ENCODE data around the gene PHGDH.
A peak's percentile ranks its signal among the peaks of the same experiment; 100 is the strongest.

Gene PHGDH

GRCh38 chr1:119731741-119732430 is 20.2 kb downstream of the PHGDH start:
- DNase-seq (ENCODE audit: low read depth in 2 of 2), result no peak

- no peak for DNase-seq (ENCODE audit: low read depth in 2 of 2)
Measured at GRCh38 chr1:119732465-119733168, 20.9 kb downstream of the PHGDH start.

GRCh38 chr1:119733754-119734153 is 22.0 kb downstream of the PHGDH start:
- DNase-seq (ENCODE audit: low read depth in 2 of 2), result no peak

- DNase-seq (ENCODE audit: low read depth in 2 of 2), result no peak
Measured at GRCh38 chr1:119735217-119735616, 23.5 kb downstream of the PHGDH start.

- DNase-seq (ENCODE audit: low read depth in 2 of 2), result no peak
Measured at GRCh38 chr1:119736649-119737039, 24.9 kb downstream of the PHGDH start.

- no peak for DNase-seq (ENCODE audit: low read depth in 2 of 2)
Measured at GRCh38 chr1:119737040-119737682, 25.4 kb downstream of the PHGDH start.

- no peak for DNase-seq (ENCODE audit: low read depth in 2 of 2)
Measured at GRCh38 chr1:119738100-119738720, 26.5 kb downstream of the PHGDH start.

- DNase-seq (ENCODE audit: low read depth in 2 of 2), result no peak
Measured at GRCh38 chr1:119739150-119739549, 27.4 kb downstream of the PHGDH start.

- DNase-seq (ENCODE audit: low read depth in 2 of 2), result no peak
Measured at GRCh38 chr1:119740261-119740660, 28.5 kb downstream of the PHGDH start.

GRCh38 chr1:119740896-119741780 is 29.4 kb downstream of the PHGDH start:
- no peak for DNase-seq (ENCODE audit: low read depth in 2 of 2)

GRCh38 chr1:119742202-119742601 is 30.5 kb downstream of the PHGDH start:
- DNase-seq (ENCODE audit: low read depth in 2 of 2), result no peak

- DNase-seq (ENCODE audit: low read depth in 2 of 2), result no peak
Measured at GRCh38 chr1:119742677-119743076, 30.9 kb downstream of the PHGDH start.

- DNase-seq (ENCODE audit: low read depth in 2 of 2), result no peak
Measured at GRCh38 chr1:119743308-119743707, 31.6 kb downstream of the PHGDH start.

GRCh38 chr1:119743776-119744597 is 32.3 kb downstream of the PHGDH start:
- DNase-seq (ENCODE audit: low read depth in 2 of 2), result peak; percentile 12 to 21

GRCh38 chr1:119744598-119744942 is 32.8 kb downstream of the PHGDH start:
- DNase-seq (ENCODE audit: low read depth in 2 of 2), result no peak

- DNase-seq (ENCODE audit: low read depth in 2 of 2), result no peak
Measured at GRCh38 chr1:119745034-119745433, 33.3 kb downstream of the PHGDH start.

GRCh38 chr1:119747451-119747850 is 35.7 kb downstream of the PHGDH start:
- no peak for DNase-seq (ENCODE audit: low read depth in 2 of 2)

GRCh38 chr1:119748040-119748439 is 36.3 kb downstream of the PHGDH start:
- DNase-seq (ENCODE audit: low read depth in 2 of 2), result no peak

GRCh38 chr1:119752592-119752991 is 40.9 kb downstream of the PHGDH start:
- no peak for DNase-seq (ENCODE audit: low read depth in 2 of 2)

- DNase-seq (ENCODE audit: low read depth in 2 of 2), result no peak
Measured at GRCh38 chr1:119758584-119758983, 46.9 kb downstream of the PHGDH start.

- no peak for DNase-seq (ENCODE audit: low read depth in 2 of 2)
Measured at GRCh38 chr1:119762409-119762808, 50.7 kb downstream of the PHGDH start.

All from stimulated activated CD8-positive, alpha-beta memory T cell treated with anti-CD3 and anti-CD28 coated beads, Interleukin-15, amount 100 ng/mL, for 48 hours (primary cell).